Esophagus muscularis mucosa (tissue), 4 donors: ENCODE measurements around the gene WWOX.

ENCODE experiments used
- CTCF ChIP-seq, 3 experiments: fragments of 200-600 bp in 2 of 3; fragments of 450-650 bp in 1 of 3; sonication (generic) in 2 of 3; IDR thresholded peaks; one replicate each; pipeline ENCODE4 v1.5.1; 2017 to 2019; ENCODE audit warnings: antibody characterized with exemption in 3 of 3, mild to moderate bottlenecking in 2 of 3, moderate library complexity in 1 of 3
- EP300 ChIP-seq: sonication (generic); formaldehyde crosslinking; IDR thresholded peaks from one replicate; pipeline ENCODE4 v1.6.1; 2017; ENCODE audit warnings: antibody characterized with exemption
- POLR2A ChIP-seq: fragments of 450-650 bp; IDR thresholded peaks from one replicate; pipeline ENCODE4 v1.6.1; 2017; ENCODE audit warnings: antibody characterized with exemption, moderate library complexity, mild to moderate bottlenecking, low read depth
- POLR2AphosphoS5 ChIP-seq, 2 donors: sonication (generic); formaldehyde crosslinking; IDR thresholded peaks; one replicate each; pipeline ENCODE4 v1.6.1; 2017; ENCODE audit warnings: antibody characterized with exemption in 2 of 2

- TF ChIP-seq CTCF (IDR thresholded peaks at IDR 0.05) (no peak), EP300 (no peak), POLR2A (no peak), POLR2AphosphoS5 (IDR thresholded peaks at IDR 0.05) (no peak)
These were observed 289.6 kb downstream of the WWOX start for GRCh38 chr16:78389009-78389498.
